Measurements from ENCODE around the gene ADGRF1. TPM values are rescaled to one million over a fixed set of nuclear protein-coding genes. Genes with fewer than 3 reads are reported as not detected.

ADGRF1 gene
- total RNA-seq, 4 donors from 2014 or later = 0.83 TPM; not detected in 3

- Histone ChIP-seq H3K27me3 (no peaks in the 10 kb centered on the region), H3K4me1 (peaks cover 17 to 37% (median 28%) of the 10 kb centered on the region in 4 donors), H3K4me3 (peak overlapping the region in 1 of 4 donors; percentile 19), H3K27ac (replicated peaks in 1 of 4) (peak overlapping the region; percentile 54 to 80 (median 66)), H3K36me3 (no peaks in the 10 kb centered on the region), H3K9me3 (no peaks in the 10 kb centered on the region)
- peak; percentile 98 for DNase-seq (ENCODE audit: extremely low spot score)
- intact Hi-C loops (cut with DNase I) = no loop called here
- 0% methylated on average over 3 of the region's 3 CpGs for WGBS
- TF ChIP-seq CTCF (IDR thresholded peaks at IDR 0.05) = no peak
- TF ChIP-seq POLR2AphosphoS5 (IDR thresholded peaks at IDR 0.05) = peak; percentile 93 to 98
These were observed 41.5 kb upstream of the ADGRF1 start for GRCh38 chr6:47083586-47084047.

GRCh38 chr6:47080083-47080596 is 38.0 kb upstream of the ADGRF1 start:
- DNase-seq (ENCODE audit: extremely low spot score) = no peak
- WGBS = 95% methylated on average over 5 of the region's 5 CpGs
- Histone ChIP-seq H3K4me1 (peaks cover 32 to 51% (median 49%) of the 10 kb centered on the region in 4 donors), H3K27ac (replicated peaks in 1 of 4) (no peak overlapping the region), H3K27me3 (no peaks in the 10 kb centered on the region), H3K36me3 (no peaks in the 10 kb centered on the region), H3K4me3 (no peak overlapping the region), H3K9me3 (no peaks in the 10 kb centered on the region)
- TF ChIP-seq EP300 (IDR thresholded peaks at IDR 0.05) = no peak
- TF ChIP-seq POLR2AphosphoS5 (IDR thresholded peaks at IDR 0.05) = no peak
- no peak for TF ChIP-seq CTCF (IDR thresholded peaks at IDR 0.05)
- intact Hi-C loops (cut with DNase I) = no loop called here

GRCh38 chr6:47079638-47080037 is 37.5 kb upstream of the ADGRF1 start:
- peaks cover 32 to 47% (median 44%) of the 10 kb centered on the region in 4 donors for H3K4me1 ChIP-seq
- WGBS = 92% methylated on average over 7 of the region's 7 CpGs
- no peak overlapping the region for H3K27ac ChIP-seq (replicated peaks in 1 of 4)
- H3K36me3 ChIP-seq = no peaks in the 10 kb centered on the region
- no peak for TF ChIP-seq EP300 (IDR thresholded peaks at IDR 0.05)
- no peak for TF ChIP-seq POLR2A (IDR thresholded peaks at IDR 0.05; ENCODE audit: low read depth)
- TF ChIP-seq POLR2AphosphoS5 (IDR thresholded peaks at IDR 0.05) = no peak
- TF ChIP-seq CTCF (IDR thresholded peaks at IDR 0.05) = no peak
- no peaks in the 10 kb centered on the region for H3K27me3 ChIP-seq
- intact Hi-C loops (cut with DNase I) = no loop called here
- H3K4me3 ChIP-seq = no peak overlapping the region
- DNase-seq (ENCODE audit: extremely low spot score) = no peak
- no peaks in the 10 kb centered on the region for H3K9me3 ChIP-seq

GRCh38 chr6:47078991-47079390 is 36.9 kb upstream of the ADGRF1 start:
- no peak overlapping the region for H3K4me3 ChIP-seq
- intact Hi-C loops (cut with DNase I) = no loop called here
- H3K27ac ChIP-seq (replicated peaks in 1 of 4) = no peak overlapping the region
- TF ChIP-seq POLR2AphosphoS5 (IDR thresholded peaks at IDR 0.05) (no peak), EP300 (IDR thresholded peaks at IDR 0.05) (no peak), CTCF (IDR thresholded peaks at IDR 0.05) (no peak), POLR2A (IDR thresholded peaks at IDR 0.05; ENCODE audit: low read depth) (no peak)
- 76% methylated on average over 6 of the region's 6 CpGs for WGBS
- H3K36me3 ChIP-seq = no peaks in the 10 kb centered on the region
- no peak for DNase-seq (ENCODE audit: extremely low spot score)
- peaks cover 28 to 41% (median 38%) of the 10 kb centered on the region in 4 donors for H3K4me1 ChIP-seq
- H3K27me3 ChIP-seq = no peaks in the 10 kb centered on the region
- H3K9me3 ChIP-seq = no peaks in the 10 kb centered on the region

Data from esophagus muscularis mucosa (tissue), 4 donors.